ENCODE results near the gene DAZAP2. TPM values are rescaled to one million over a fixed set of nuclear protein-coding genes. Genes with fewer than 3 reads are reported as not detected.

Gene DAZAP2
- total and polyA plus RNA-seq, 4 donors, result 66.0 to 218 (median 135) TPM

- H3K9ac ChIP-seq (ENCODE audit: low read depth in 1 of 2, low read length in 2 of 2), result no peak overlapping the region
- WGBS, result 95% methylated on average over 5 of the region's 5 CpGs
- no peak for DNase-seq (ENCODE audit: low spot score)
- peaks cover 0 to 3% (median 0%) of the 10 kb centered on the region in 4 donors for H3K36me3 ChIP-seq (ENCODE audit: control insufficient read depth in 4 of 4, insufficient read depth in 3 of 4, low read depth in 1 of 4, low read length in 3 of 4)
- TF ChIP-seq RXRA (IDR thresholded peaks at IDR 0.05) (no peak), TAF1 (conservative IDR thresholded peaks at IDR 0.05) (no peak), HNF4G (IDR thresholded peaks at IDR 0.05) (no peak), REST (IDR thresholded peaks at IDR 0.05) (no peak), JUND (IDR thresholded peaks at IDR 0.05) (no peak), FOXA1 (IDR thresholded peaks at IDR 0.05) (no peak), MAX (IDR thresholded peaks at IDR 0.05) (no peak), ATF3 (IDR thresholded peaks at IDR 0.05) (no peak), RAD21 (IDR thresholded peaks at IDR 0.05) (no peak), HNF4A (conservative IDR thresholded peaks at IDR 0.05) (no peak), NR2F2 (IDR thresholded peaks at IDR 0.05) (no peak), GABPA (IDR thresholded peaks at IDR 0.05 in 1 of 2, conservative IDR thresholded peaks at IDR 0.05 in 1 of 2) (no peak)
- TF ChIP-seq, protein P1, sequence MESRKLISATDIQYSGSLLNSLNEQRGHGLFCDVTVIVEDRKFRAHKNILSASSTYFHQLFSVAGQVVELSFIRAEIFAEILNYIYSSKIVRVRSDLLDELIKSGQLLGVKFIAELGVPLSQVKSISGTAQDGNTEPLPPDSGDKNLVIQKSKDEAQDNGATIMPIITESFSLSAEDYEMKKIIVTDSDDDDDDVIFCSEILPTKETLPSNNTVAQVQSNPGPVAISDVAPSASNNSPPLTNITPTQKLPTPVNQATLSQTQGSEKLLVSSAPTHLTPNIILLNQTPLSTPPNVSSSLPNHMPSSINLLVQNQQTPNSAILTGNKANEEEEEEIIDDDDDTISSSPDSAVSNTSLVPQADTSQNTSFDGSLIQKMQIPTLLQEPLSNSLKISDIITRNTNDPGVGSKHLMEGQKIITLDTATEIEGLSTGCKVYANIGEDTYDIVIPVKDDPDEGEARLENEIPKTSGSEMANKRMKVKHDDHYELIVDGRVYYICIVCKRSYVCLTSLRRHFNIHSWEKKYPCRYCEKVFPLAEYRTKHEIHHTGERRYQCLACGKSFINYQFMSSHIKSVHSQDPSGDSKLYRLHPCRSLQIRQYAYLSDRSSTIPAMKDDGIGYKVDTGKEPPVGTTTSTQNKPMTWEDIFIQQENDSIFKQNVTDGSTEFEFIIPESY (IDR thresholded peaks at IDR 0.05), result no peak
- H3K27me3 ChIP-seq (ENCODE audit: control insufficient read depth in 4 of 4, insufficient read depth in 4 of 4, low read length in 3 of 4), result no peaks in the 10 kb centered on the region
- H3K4me1 ChIP-seq (ENCODE audit: control insufficient read depth in 4 of 4, insufficient read depth in 4 of 4, low read length in 3 of 4), result no peaks in the 10 kb centered on the region
- no peaks in the 10 kb centered on the region for H3K9me3 ChIP-seq (ENCODE audit: control insufficient read depth in 4 of 4, low read length in 3 of 4)
- no peak overlapping the region for H3K27ac ChIP-seq (ENCODE audit: low read depth in 1 of 2, low read length in 2 of 2)
- H3K4me3 ChIP-seq (ENCODE audit: low read depth in 1 of 3, low read length in 3 of 3), result no peak overlapping the region
These were observed 46.3 kb upstream of the DAZAP2 start for GRCh38 chr12:51192284-51192671.

- H3K36me3 ChIP-seq (ENCODE audit: control insufficient read depth in 4 of 4, insufficient read depth in 3 of 4, low read depth in 1 of 4, low read length in 3 of 4), result no peaks in the 10 kb centered on the region
- DNase-seq (ENCODE audit: low spot score), result no peak
- H3K4me1 ChIP-seq (ENCODE audit: control insufficient read depth in 4 of 4, insufficient read depth in 4 of 4, low read length in 3 of 4), result peaks cover 0 to 2% (median 0%) of the 10 kb centered on the region in 4 donors
- no peaks in the 10 kb centered on the region for H3K27me3 ChIP-seq (ENCODE audit: control insufficient read depth in 4 of 4, insufficient read depth in 4 of 4, low read length in 3 of 4)
- H3K27ac ChIP-seq (ENCODE audit: low read depth in 1 of 2, low read length in 2 of 2), result no peak overlapping the region
- no peak overlapping the region for H3K9ac ChIP-seq (ENCODE audit: low read depth in 1 of 2, low read length in 2 of 2)
- H3K4me3 ChIP-seq (ENCODE audit: low read depth in 1 of 3, low read length in 3 of 3), result no peak overlapping the region
- WGBS, result 95% methylated on average over 7 of the region's 7 CpGs
- H3K9me3 ChIP-seq (ENCODE audit: control insufficient read depth in 4 of 4, low read length in 3 of 4), result no peaks in the 10 kb centered on the region
- TF ChIP-seq SP1 (IDR thresholded peaks at IDR 0.05) (no peak), RAD21 (IDR thresholded peaks at IDR 0.05) (no peak), YY1 (IDR thresholded peaks at IDR 0.05) (no peak), ATF3 (IDR thresholded peaks at IDR 0.05) (no peak), NR2F2 (IDR thresholded peaks at IDR 0.05) (no peak), RXRA (IDR thresholded peaks at IDR 0.05) (no peak), EGR1 (IDR thresholded peaks at IDR 0.05; ENCODE audit: low read depth in 2 of 2) (no peak), MAX (IDR thresholded peaks at IDR 0.05) (no peak), GABPA (IDR thresholded peaks at IDR 0.05 in 1 of 2, conservative IDR thresholded peaks at IDR 0.05 in 1 of 2) (no peak), HNF4G (IDR thresholded peaks at IDR 0.05) (no peak), FOXA2 (IDR thresholded peaks at IDR 0.05) (no peak), HNF4A (conservative IDR thresholded peaks at IDR 0.05) (no peak)
- TF ChIP-seq, protein P1 (IDR thresholded peaks at IDR 0.05), result no peak
- TF ChIP-seq, protein P2, sequence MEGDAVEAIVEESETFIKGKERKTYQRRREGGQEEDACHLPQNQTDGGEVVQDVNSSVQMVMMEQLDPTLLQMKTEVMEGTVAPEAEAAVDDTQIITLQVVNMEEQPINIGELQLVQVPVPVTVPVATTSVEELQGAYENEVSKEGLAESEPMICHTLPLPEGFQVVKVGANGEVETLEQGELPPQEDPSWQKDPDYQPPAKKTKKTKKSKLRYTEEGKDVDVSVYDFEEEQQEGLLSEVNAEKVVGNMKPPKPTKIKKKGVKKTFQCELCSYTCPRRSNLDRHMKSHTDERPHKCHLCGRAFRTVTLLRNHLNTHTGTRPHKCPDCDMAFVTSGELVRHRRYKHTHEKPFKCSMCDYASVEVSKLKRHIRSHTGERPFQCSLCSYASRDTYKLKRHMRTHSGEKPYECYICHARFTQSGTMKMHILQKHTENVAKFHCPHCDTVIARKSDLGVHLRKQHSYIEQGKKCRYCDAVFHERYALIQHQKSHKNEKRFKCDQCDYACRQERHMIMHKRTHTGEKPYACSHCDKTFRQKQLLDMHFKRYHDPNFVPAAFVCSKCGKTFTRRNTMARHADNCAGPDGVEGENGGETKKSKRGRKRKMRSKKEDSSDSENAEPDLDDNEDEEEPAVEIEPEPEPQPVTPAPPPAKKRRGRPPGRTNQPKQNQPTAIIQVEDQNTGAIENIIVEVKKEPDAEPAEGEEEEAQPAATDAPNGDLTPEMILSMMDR (IDR thresholded peaks at IDR 0.05; ENCODE audit: low read depth, low read length, missing input control), result no peak
These were observed 42.8 kb upstream of the DAZAP2 start for GRCh38 chr12:51195841-51196240.
